Activated naive CD8-positive, alpha-beta T cell treated with anti-CD3 and anti-CD28 coated beads for 36 hours (primary cell): ENCODE data around the gene PBX2. TPM values are rescaled to one million over a fixed set of nuclear protein-coding genes. Genes with fewer than 3 reads are reported as not detected.
"Not testable (repeated sequence)": the region's sequence is repeated elsewhere in the genome, so short reads cannot be mapped to it uniquely, and the experiment has no call there.

ENCODE experiments used
- DNase-seq: peaks from one replicate; pipeline ENCODE4 v3.0.0; 2021
- H3K27ac Mint-ChIP-seq: one replicate; pipeline ENCODE4 v1.8.0; 2022; ENCODE audit warnings: mild to moderate bottlenecking, moderate library complexity, mixed read lengths
- H3K27me3 Mint-ChIP-seq: one replicate; pipeline ENCODE4 v1.8.0; 2022; ENCODE audit warnings: mild to moderate bottlenecking, mixed read lengths
- H3K36me3 Mint-ChIP-seq: one replicate; pipeline ENCODE4 v1.8.0; 2021; ENCODE audit warnings: mild to moderate bottlenecking, mixed read lengths
- H3K4me1 Mint-ChIP-seq: one replicate; pipeline ENCODE4 v1.8.0; 2021; ENCODE audit warnings: mixed read lengths
- H3K4me3 Mint-ChIP-seq: one replicate; pipeline ENCODE4 v1.8.0; 2022; ENCODE audit warnings: mild to moderate bottlenecking, moderate library complexity, mixed read lengths
- H3K9me3 Mint-ChIP-seq: one replicate; pipeline ENCODE4 v1.8.0; 2022; ENCODE audit warnings: mixed read lengths
- total RNA-seq, 2 experiments: library from RNA; stranded (reverse); gene quantifications; one replicate each; pipeline ENCODE4 v1.2.3, GENCODE V29; 2021

Gene PBX2
- total RNA-seq, 2 experiments from 2014 or later: 56.4 to 56.9 TPM

DNA sequence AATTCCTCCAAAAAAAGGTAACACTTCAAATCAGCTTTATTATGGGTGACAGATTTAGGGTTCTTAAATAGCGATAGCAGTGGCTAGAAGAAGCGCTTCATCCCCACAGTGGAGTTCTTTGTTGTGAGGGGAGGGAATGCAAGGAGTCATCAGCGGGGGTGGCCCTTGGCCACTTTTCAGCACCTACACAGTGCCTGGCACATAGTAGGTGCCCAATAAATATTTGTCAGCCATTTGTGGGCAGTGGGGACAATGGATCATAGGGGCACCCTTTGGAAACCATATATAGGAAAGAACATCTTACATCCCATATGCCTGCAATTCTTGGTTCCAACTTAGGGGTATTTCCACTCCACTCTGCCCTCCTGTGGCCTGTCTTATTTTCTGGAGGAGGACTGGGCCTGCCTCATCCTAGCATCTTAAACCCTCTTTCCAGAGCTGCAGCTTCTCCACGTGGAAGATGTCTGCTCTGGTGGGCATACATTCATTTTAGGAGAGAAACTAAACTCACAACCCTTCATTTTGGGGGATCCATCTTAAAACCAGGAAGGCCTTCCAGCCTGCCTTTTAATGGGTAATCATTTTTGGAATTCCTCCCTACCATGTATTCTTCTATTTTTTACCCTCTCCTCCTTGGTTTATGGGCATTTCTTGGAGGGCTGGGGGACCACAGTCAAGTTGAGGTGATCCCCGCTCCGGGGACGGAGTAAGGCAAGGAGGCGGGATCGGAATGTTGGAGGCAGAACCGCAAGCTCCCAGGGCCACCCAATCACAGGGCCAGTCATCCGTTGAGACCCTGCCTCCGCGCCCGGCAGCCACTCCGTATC is 5.0 kb upstream of the PBX2 start:
- no peaks in the 10 kb centered on the region for H3K9me3 Mint-ChIP-seq
- no peak for DNase-seq
- H3K4me1 Mint-ChIP-seq: peaks cover 33% of the 10 kb centered on the region
- peak overlapping the region; percentile 91 for H3K4me3 Mint-ChIP-seq
- no peaks in the 10 kb centered on the region for H3K27me3 Mint-ChIP-seq
- peak overlapping the region; percentile 94 for H3K27ac Mint-ChIP-seq
- peaks cover 8% of the 10 kb centered on the region for H3K36me3 Mint-ChIP-seq

GRCh38 chr6:32194388-32194787 is 4.4 kb upstream of the PBX2 start:
- Mint-ChIP-seq H3K9me3 (no peaks in the 10 kb centered on the region), H3K4me1 (peaks cover 33% of the 10 kb centered on the region), H3K27ac (peak overlapping the region; percentile 94), H3K4me3 (peak overlapping the region; percentile 91), H3K27me3 (no peaks in the 10 kb centered on the region), H3K36me3 (peaks cover 9% of the 10 kb centered on the region)
- no peak for DNase-seq

DNA sequence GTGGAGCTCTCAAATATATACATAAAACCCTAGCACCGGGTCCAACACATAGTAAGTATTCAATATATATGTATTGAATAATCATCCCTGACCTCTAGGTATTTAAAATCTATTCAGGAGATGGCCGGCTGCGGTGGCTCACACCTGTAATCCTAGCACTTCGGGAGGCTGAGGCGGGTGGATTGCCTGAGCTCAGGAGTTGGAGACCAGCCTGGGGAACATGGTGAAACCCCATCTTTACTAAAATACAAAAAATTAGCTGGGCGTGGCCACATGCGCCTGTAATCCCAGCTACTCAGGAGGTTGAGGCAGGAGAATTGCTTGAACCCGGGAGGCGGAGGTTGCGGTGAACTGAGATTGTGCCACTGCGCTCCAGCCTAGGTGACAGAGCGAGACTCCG is 3.1 kb upstream of the PBX2 start:
- Mint-ChIP-seq H3K4me1 (peaks cover 41% of the 10 kb centered on the region), H3K36me3 (peaks cover 22% of the 10 kb centered on the region), H3K27ac (peak overlapping the region; percentile 93), H3K4me3 (peak overlapping the region; percentile 92)
- not testable (repeated sequence) for H3K27me3 Mint-ChIP-seq, H3K9me3 Mint-ChIP-seq, DNase-seq

- Mint-ChIP-seq H3K4me3 (peak within 1 kb of the TSS; percentile 92), H3K27ac (peak within 1 kb of the TSS; percentile 93), H3K36me3 (peaks cover 26% of the 10 kb centered on the region), H3K4me1 (peaks cover 46% of the 10 kb centered on the region), H3K27me3 (no peaks in the 10 kb centered on the region), H3K9me3 (no peaks in the 10 kb centered on the region)
- DNase-seq: peak; percentile 50
These were observed 2.6 kb upstream of the PBX2 start, which contains the start of gene GPSM3 for GRCh38 chr6:32192608-32193039. TSS of gene GPSM3 (minus strand) at chr6:32192643. CDS start at chr6:32192513, 130 bp downstream.

GRCh38 chr6:32191696-32192607 is 1.9 kb upstream of the PBX2 start:
- Mint-ChIP-seq H3K4me1 (peaks cover 52% of the 10 kb centered on the region), H3K27ac (peak overlapping the region; percentile 93), H3K27me3 (no peaks in the 10 kb centered on the region), H3K36me3 (peaks cover 31% of the 10 kb centered on the region), H3K9me3 (no peaks in the 10 kb centered on the region), H3K4me3 (peak overlapping the region; percentile 92)
- DNase-seq: no peak

GRCh38 chr6:32190911-32191677 is 1.1 kb upstream of the PBX2 start:
- no peak for DNase-seq
- Mint-ChIP-seq H3K36me3 (peaks cover 39% of the 10 kb centered on the region), H3K4me3 (peak overlapping the region; percentile 92), H3K4me1 (peaks cover 56% of the 10 kb centered on the region), H3K27me3 (no peaks in the 10 kb centered on the region), H3K9me3 (no peaks in the 10 kb centered on the region), H3K27ac (peak overlapping the region; percentile 93)

- Mint-ChIP-seq H3K9me3 (no peaks in the 10 kb centered on the region), H3K27ac (peak overlapping the region; percentile 83), H3K27me3 (no peaks in the 10 kb centered on the region), H3K4me1 (peaks cover 59% of the 10 kb centered on the region), H3K4me3 (peak overlapping the region; percentile 87), H3K36me3 (peaks cover 43% of the 10 kb centered on the region)
- DNase-seq: no peak
These were observed 304 bp downstream of the PBX2 start for GRCh38 chr6:32189742-32190053.

GRCh38 chr6:32189069-32189741 is 797 bp downstream of the PBX2 start:
- H3K36me3 Mint-ChIP-seq: peaks cover 43% of the 10 kb centered on the region
- peak overlapping the region; percentile 83 for H3K27ac Mint-ChIP-seq
- peaks cover 54% of the 10 kb centered on the region for H3K4me1 Mint-ChIP-seq
- no peak for DNase-seq
- peak overlapping the region; percentile 87 for H3K4me3 Mint-ChIP-seq
- H3K27me3 Mint-ChIP-seq: no peaks in the 10 kb centered on the region
- no peaks in the 10 kb centered on the region for H3K9me3 Mint-ChIP-seq

DNA sequence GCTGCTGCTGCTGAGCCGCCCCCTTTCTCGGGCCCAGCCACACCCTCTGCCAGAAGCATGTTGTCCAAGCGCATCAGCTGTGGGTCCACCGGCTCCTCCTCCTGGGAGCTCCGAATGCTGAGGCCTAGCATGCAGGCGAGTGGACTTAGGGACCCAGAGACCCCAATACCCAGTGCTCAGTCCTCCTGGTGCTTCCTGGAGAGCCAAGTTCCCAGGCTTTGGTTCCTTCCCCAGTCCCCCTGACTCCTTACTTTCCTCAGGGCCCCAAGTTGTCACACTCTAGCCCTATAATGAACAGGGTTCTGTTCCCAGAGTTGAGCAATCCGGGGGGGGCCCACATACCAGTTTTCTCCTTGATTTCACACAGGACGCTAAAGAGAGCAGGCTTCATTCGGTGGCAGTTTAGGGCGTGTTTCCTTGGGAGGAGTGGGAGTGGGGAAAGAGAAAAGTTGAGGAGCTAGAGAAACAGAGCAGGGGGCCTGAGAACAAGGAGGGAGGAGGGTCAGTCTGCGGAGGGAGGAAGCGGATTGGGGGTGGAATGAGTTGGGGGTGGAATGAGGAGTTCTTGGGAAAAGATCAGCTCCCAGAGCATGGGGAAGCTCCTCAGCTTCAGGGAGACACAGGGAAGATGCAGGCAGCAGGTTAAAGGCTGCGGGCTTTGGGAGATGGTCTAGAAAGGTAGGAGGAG is 1.5 kb downstream of the PBX2 start:
- Mint-ChIP-seq H3K27me3 (no peaks in the 10 kb centered on the region), H3K4me3 (peak overlapping the region; percentile 87), H3K4me1 (peaks cover 49% of the 10 kb centered on the region), H3K27ac (peak overlapping the region; percentile 83), H3K36me3 (peaks cover 41% of the 10 kb centered on the region), H3K9me3 (no peaks in the 10 kb centered on the region)
- DNase-seq: no peak

GRCh38 chr6:32187725-32188380 is 2.1 kb downstream of the PBX2 start:
- not testable (repeated sequence) for H3K9me3 Mint-ChIP-seq, DNase-seq, H3K27me3 Mint-ChIP-seq
- H3K36me3 Mint-ChIP-seq: peaks cover 41% of the 10 kb centered on the region
- peak overlapping the region; percentile 87 for H3K4me3 Mint-ChIP-seq
- peak overlapping the region; percentile 83 for H3K27ac Mint-ChIP-seq
- H3K4me1 Mint-ChIP-seq: peaks cover 47% of the 10 kb centered on the region

DNA sequence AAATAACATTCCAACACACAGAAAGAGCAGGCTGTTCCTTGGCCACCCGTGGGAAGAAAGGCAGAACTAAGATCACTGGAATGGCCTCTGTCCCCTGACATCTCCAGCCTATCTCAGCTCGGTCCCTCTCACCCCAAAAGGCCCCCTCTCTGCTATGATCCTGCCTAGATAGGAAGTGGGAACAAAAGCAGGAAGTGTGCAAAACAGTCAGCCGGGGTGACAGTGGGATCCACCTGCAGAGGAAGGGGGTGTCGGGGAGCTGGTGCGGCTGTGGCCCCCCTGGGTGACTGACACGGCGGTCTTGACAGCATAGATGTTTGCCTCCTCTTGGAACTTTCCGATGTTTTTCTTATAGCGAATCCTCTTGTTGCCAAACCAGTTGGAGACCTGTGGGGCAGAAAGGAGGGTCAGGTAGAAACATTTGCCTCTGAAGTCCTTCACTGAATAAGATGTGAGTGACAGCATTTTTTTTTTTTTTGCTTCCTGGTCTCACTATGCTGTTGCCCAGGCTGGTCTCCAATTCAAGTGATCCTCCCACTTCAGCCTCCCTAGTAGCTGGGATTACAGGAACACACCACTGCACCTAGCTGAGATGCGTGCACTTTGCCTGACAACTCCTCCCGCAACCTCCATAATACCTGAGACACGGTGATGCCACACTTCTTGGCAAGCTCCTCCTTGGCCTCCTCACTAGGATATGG is 2.8 kb downstream of the PBX2 start:
- Mint-ChIP-seq H3K27me3 (no peaks in the 10 kb centered on the region), H3K36me3 (peaks cover 40% of the 10 kb centered on the region), H3K9me3 (no peaks in the 10 kb centered on the region), H3K4me1 (peaks cover 47% of the 10 kb centered on the region), H3K27ac (peak overlapping the region; percentile 80), H3K4me3 (peak overlapping the region; percentile 87)
- no peak for DNase-seq

DNA sequence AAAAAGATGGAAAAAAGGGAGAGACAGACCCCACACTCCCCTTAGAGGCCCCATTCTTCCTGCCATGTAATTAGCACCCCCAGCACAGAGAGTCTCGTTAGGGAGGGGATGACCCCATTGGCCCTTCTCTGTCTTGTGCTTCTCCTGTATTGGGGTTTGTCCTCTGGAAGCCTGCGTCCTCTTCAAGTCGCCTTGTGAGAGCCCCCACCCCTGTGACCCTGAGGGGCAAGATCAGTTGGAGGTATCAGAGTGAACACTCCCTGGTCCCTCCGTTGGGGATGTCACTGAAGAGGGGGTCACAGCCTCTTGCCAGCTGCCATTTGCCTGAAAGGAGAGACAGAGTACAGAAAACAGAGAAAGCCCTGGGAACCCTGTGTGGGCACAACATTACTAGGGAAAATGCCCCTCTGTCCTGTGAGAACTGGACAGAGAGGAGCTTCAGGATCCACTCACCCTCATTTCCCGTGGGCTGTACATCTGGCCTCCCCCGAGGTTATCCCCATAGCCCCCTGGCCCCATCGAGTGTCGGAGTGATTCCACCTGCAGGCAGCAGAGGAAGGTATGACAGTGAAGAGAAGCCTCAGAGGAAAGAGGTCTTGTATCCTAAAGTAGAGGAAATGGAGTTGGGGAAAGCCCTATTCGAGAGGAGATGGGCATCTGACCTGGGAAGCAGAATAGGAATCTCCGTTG is 3.7 kb downstream of the PBX2 start:
- DNase-seq, H3K9me3 Mint-ChIP-seq, H3K27me3 Mint-ChIP-seq: not testable (repeated sequence)
- peaks cover 39% of the 10 kb centered on the region for H3K36me3 Mint-ChIP-seq
- H3K4me1 Mint-ChIP-seq: peaks cover 47% of the 10 kb centered on the region
- H3K27ac Mint-ChIP-seq: peak overlapping the region; percentile 80
- H3K4me3 Mint-ChIP-seq: peak overlapping the region; percentile 33
